NCI-H446 treated with DMSO at 0.1 percent for 48 hours (cell line): ENCODE measurements around the gene RHD.
"Not testable (repeated sequence)": the region's sequence is repeated elsewhere in the genome, so short reads cannot be mapped to it uniquely, and the experiment has no call there.

Source experiments
- DNase-seq: peaks from one replicate; lab custom pipeline; 2025; lab: John Stamatoyannopoulos, UW

Gene RHD

DNA sequence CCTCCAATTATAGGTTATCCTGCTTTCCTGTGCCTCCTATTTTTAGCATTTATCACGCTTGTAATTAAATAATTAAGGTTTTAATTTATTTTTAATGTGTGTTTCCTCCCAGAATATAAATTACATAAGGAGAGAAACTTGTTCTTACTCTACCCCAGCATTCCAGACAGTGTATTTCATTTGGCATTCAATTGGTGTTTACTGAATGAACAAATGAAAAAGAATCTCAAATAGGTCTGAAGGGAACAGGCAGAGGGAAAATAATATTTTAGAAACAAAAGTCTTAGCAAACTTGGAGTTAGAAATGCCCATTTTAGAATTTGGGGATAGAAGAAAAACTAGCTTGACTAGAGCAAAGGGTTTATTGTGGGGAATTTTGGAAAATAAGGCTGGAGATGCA, 15.1 kb upstream of the RHD start:
- DNase-seq, result no peak

DNA sequence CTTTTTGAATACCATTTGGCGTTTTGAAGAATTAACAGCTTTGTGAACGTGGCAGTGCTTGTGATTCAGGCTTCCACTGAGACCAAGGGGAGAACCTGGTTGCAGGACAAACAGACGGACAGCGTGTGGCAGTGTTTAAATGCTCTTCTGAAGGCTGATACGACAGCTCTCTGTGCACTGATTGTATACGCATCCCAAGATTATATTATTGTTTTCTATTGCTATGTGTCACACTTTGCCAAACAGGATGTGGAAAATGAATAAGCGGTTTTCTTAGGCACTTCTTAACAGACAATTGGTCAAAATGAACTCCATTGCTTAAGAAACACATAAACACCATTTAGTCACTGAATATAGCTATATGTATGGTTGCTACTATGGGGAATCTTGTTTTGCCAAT, 12.5 kb upstream of the RHD start:
- not testable (repeated sequence) for DNase-seq

DNA sequence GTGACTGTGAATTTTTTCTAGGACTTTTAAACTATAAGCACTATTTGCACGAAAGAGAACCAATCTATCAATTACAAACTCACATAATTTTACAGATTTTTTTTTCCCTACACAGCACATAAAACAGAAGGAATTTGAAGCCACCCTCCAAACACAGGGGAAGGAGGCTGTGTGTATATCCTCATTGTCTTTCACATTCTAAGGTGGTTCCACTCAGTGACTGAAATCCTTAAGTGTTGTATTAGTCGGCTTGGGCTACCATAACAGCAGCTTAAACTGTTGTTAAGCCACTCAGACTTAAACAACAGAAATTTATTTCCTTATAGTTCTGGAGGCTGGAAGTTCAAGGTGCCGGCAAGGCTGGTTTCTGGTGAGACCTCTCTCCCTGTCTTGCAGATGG, 12.0 kb upstream of the RHD start:
- not testable (repeated sequence) for DNase-seq

DNA sequence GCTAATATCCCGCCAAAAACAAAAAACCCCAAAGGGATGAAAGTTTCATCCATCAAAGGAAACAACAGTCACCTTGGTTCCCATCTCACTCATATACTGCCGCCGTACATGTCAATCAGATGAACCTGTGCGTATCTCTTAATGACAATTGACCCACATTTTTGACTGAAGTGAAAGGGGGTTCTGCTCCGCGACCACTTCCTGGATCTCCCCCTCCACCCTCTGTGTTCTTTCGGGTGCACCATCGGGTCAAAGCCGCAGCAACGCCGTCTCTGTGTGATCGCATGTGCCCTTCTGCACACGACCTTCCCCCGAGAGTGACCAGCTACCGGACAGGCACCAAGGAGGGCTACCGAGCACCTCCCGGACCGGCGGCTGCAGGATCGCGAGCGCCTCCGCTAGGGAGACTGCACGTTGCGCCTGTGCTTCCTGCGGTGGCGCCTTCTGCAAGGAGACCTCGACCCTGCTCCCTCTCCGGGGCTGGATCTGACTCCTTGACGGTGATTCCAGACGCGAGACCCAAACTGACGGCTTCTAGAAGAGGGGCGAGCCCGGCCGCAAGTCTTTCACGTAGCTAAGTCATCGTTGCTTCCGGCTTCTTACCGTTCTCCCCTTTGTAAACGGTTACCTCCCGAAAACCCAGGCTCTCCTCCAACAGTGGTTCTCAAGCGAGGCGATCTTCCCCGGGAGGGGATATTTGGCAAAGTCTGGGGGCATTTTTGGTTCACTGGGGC, 5.6 kb upstream of the RHD start:
- DNase-seq, result not testable (repeated sequence)

DNA sequence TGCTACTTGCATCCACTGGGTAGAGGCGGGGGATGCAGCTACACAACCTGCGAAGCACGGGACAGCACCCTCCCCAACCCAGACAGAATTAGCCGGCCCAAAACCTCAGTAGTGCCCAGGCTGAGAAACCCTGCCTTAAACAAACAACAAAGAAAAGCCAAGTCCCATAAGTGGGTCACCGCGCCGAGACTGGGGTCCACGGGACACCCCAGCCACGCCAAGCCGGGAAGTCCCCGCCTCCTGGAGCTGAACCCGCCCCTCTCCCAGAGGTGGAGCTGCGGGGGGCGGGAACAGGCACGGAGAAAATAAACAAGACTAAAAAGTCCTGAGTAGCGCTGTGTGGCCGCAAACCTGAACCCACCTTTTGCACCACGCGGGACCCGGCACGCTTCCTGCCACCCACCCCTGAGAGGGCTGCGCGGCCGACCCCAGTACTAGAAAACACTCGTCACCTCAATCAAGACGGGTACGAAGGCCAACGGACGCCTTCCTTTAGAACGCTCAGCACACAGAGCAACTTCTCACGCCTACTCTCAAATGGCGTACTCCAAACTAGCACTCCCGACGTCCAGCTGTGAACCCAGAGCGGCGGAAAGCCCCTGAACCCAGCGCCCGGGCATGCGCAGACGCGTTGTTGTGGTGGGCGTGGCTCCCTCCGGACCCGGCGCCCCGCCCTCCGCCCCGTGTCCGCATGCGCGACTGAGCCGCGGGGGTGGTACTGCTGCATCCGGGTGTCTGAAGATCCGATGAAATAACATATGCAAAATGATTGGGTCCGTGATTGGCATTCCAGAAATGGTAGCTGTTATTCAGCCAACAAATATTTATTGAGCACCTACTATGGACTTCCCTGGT, 4.8 kb upstream of the RHD start:
- DNase-seq, result not testable (repeated sequence)

DNA sequence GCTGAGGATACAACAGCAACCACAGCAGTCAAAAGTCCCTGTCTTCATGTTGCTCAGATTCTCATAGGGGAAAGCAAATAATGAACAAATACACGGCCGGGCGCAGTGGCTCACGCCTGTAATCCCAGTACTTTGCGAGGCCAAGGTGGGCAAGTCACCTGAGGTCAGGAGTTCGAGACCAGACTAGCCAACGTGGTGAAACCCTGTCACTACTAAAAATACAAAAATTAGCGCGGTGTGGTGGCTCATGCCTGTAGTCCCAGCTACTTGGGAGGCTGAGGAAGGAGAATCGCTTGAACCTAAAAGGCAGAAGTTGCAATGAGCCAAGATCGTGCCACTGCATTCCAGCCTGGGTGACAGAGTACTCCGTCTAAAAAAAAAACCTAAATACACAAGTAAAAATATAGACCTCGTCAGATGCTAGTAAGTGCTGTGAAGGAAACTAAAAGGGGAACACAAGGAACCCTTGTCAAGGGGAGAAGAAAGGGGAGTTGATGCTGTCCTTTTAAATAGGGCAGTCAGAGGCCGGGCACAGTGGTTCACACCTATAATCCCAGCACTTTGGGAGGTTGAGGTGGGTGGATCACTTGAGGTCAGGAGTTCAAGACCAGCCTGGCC, 4.1 kb upstream of the RHD start:
- DNase-seq, result not testable (repeated sequence)

DNA sequence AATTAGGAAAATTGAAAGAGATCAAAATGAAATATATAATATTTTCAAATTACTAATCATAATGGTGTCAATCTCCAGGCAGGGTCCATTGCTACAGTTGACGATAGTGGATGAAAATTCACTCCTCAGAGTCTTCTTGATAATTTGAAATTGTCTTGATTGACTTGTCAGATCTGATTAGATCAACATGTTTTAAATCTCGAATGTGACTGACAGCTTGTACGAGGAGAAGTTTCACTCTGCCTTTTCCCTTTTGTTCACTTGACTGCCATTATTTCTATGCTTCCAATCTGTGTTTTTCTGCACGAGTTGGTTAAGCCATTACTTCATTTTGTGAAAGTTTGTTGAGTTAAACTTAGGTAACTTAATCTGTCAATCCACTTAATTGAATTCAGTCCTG, 3.3 kb downstream of the RHD start:
- DNase-seq, result not testable (repeated sequence)

DNA sequence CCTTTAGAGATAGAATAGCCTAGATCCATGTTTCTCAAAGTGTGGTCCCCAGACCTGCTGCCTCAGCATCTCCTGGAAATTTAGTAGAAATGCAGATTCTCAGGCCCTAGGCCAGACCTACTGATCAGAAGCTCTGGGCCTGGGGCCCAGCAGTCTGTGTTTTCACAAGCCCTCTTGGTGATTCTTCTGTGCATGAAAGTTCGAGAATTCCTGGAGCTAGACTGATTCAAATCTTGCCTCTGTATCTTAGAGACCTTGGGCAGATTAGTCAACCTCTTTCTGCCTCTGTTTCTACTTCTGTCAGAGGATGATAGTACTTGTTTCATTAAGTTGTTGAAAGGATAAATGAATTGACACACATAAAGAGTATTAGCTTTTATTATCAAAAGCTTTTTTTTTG, 5.0 kb downstream of the RHD start:
- DNase-seq, result not testable (repeated sequence)

DNA sequence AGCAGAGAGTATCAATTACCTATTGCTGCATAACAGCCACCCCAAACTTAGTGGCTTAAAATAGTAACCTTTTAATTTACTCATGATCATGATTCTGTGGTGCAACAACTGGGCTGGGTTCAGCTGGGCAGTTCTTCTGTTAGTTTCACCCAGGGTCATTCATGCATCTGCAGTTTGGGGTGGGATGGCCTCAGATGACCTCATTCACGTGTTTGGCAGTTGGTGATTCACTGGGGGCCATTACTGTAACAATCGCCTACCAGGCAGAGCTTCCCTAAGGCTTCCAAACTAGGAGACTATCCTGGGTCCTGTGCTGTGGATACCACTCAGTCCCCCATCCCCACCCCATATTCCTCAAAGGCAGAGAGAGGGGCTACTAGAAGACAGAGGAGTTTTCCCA, 6.0 kb downstream of the RHD start:
- not testable (repeated sequence) for DNase-seq

DNA sequence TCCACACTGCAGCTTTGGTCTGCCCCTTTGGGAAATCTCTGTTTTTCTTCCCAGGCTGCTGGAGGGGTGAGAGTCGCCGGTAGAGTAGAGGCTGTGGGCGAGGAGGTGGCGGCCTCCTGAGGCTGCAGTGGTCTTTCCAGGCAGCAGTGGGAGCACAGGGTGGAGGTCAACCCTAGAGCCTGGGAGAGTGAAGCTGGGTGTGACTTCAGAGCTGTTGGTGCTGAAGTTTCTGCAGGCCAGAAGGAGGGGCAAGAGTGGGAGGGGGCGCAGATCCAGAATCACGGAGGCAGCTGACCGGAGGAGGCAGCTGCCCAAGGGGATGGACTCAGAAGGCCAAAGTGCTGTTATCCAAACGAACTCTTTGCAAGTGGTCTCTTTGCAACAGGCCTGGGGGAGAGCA, 6.5 kb downstream of the RHD start:
- not testable (repeated sequence) for DNase-seq

DNA sequence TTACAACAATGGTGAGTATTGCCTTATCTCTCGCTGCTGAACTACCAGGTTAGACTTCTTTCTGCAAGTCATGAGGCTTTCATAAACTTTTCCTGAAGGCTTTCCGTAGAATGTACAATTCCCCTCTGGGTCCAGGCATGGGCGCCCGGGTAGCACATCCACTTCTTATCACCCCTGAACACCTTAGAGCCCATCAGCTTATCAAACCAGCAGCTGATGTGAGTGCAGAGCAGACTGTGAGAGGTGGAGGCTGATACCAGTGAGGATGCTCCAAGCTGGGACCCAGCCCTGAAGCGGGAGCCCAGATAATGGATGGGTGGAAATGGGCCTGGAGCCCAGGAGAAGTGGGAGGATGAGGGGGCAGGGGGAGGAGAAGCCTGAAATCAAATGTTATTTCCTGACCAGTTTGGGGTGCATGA, 7.4 kb downstream of the RHD start:
- not testable (repeated sequence) for DNase-seq

DNA sequence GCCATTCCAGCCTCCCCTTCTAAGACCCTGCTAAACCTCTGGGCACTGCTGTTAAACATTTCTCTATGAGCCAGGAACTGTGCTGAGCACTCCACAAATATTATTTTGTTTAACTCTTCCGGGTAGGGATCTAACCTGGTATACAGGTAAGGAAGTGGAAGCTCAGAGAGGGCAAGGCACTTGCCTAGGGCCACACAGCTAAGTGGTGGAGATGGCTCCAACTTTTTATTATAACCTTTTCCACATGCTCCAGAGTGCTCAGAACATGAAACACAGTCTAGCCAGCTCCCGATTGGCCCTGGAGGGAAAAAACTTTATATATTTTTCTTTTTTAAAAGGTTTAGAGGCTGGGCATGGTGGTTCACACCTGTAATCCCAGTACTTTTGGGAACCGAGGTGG, 13.6 kb downstream of the RHD start:
- DNase-seq, result not testable (repeated sequence)

DNA sequence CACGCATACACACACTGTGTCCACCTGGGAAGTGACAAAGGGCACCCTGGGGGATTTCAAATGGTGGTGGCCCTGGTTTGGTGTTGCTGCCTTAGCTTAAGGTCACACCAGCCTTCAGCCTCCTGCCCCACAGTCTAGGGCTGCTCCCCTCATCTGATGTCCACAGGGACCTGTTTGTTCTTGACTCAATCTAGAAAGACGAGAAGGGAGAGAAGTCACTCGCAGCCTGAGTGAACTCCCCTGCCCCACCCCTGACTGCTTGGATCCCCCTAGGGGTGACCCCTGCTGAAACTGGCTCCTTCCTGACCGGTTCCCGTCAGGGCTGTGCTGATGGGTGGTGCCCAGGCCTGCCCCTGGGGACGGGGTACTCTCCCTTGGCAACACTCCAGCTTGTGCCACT, 14.9 kb downstream of the RHD start:
- DNase-seq, result not testable (repeated sequence)

DNA sequence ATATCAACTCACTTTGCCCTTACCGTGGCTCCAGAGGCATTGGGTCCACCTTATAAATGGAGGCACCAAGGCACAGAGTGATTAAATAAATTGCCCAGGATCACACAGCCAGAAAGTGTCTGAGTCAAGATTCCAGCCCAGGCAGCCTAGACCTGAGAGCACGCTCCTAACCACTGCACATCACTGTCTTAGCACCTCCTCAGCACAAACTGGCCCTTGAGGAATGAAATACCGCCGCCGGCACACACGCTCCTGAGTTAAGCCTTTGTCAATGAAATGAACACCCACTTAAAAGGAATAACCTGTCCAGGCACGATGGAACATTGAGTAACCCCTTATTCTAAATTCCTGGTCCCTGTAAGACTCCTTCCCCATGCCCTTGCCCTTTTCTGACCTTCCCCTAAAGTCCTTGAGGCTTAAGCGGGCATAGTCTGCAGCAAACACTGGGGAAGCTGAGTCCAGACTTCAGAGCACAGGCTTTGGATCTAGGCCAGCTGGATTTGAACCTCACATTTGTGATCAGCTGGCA, 16.3 kb downstream of the RHD start:
- DNase-seq, result not testable (repeated sequence)

DNA sequence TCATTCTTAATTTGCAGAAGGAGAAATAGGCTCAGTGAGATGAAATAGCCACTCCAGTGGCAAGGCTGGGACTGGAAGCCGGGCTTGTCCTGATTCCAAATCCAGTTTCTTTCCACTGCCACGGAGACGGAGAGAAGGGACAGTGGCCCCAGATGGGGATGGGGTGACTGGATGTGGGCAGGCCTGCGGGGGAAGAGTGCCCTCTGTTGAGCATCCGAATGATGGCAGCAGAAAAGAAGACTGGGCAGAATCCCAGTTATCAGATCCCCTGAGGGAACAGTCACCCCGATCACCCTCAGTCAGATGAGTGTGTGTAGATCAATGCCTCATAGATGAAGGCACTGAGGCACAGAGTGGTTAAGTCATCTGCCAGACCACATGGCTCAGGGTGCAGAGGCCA, 17.7 kb downstream of the RHD start:
- not testable (repeated sequence) for DNase-seq

DNA sequence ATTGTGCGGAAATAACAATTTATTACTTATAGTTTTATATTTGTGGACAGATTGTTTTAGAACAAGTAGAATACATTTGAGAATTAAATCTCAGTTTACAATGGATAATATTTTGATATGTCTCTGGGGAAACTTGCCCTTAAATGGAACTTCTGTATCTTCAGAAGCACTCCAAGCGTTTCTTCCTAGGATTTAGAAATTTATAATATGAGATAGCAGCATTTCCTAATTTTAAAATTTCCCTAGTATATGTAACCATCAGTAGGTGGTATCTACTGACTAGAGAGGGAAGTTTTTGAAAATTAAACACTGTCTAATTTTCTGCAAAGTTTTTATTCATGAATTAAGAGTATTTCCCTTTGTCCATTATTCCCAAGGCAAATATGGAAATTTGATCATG, 21.1 kb downstream of the RHD start:
- not testable (repeated sequence) for DNase-seq

DNA sequence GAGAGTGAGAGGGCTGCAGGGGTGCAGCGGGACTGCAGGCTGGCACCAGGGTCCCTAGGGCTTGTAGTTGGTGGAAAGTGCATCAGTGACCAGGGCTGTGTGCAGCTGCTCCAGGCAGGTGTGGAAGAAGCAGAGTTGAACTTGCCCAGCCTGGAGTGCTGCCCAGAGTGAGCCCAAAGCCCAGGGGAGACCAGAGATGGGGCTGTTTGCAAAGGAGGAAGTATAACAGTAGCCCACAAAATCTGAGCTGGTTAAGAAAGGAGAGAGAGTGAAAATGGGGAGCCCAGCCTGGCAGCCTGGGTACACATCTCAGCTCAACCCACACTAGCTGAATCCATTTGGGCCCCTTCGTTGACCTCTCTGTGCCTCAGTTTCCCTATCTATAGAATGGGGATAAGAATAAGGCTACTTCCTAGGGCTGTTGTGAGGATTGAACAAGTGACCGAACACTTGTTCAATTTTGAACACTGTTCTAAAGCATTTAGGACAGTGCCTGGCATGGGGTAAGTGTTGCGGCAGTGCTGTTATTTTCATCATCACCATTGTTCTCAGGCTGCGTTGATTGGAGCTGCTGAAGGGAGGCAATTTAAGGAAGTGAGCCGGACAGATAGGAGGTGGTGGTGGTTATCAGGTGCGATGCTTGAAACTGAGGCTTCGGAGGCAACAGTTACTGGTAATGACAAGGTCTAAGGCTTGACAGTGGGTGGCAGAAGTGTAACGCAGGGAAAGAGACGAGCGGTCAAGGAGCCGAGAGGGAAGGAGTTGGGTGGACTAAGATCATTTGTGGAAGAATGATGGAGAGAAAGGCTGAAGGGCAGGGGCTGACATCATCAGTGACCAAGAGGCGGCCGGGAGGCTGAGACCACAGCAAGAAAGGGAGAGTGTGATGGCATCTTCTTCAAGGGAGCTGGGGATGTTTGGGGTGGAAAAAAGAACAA, 22.8 kb downstream of the RHD start:
- DNase-seq, result not testable (repeated sequence)

DNA sequence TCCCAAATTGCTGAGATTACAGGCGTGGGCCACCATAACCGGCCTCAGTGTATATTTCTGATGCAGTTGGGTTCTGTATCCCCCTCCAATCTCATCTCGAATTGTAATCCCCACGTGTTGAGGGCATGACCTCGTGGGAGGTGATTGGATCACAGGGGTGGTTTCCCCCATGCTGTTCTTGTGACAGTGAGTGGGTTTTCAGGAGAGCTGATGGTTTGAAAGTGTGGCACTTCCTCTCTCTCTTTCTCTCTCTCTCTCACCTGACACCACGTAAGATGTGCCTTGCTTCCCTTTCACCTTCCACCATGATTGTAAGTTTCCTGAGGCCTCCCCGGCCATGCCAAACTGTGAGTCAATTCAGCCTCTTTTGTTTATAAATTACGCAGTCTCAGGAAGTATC, 24.2 kb downstream of the RHD start:
- DNase-seq, result not testable (repeated sequence)

DNA sequence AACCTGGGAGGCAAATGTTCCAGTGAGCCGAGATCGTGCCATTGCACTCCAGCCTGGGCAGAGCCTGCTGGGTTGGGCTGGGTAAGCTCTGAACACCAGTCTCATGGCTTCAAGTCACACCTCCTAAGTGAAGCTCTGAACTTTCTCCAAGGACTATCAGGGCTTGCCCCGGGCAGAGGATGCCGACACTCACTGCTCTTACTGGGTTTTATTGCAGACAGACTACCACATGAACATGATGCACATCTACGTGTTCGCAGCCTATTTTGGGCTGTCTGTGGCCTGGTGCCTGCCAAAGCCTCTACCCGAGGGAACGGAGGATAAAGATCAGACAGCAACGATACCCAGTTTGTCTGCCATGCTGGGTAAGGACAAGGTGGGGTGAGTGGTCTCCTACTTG, 28.4 kb downstream of the RHD start:
- DNase-seq, result not testable (repeated sequence)

DNA sequence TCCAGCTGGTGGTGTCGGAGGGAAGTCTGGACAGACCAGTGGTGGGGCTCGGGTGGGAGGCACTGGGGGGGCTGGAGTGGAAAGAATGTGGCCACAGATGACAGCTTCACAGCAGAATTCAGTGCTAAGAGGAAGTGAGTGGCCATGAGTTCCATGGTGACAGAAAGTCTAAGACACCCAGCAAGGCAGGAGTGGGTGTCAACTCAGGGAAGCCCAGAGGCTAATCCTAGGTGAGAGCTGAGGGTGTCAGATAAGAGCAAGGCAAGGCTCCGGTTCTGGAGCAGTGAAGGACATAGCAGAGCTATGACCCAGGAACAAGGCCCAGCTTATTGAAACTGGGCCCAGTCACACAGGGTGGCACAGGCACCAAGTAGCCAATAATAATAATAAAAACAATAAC, 30.0 kb downstream of the RHD start:
- DNase-seq, result not testable (repeated sequence)

DNA sequence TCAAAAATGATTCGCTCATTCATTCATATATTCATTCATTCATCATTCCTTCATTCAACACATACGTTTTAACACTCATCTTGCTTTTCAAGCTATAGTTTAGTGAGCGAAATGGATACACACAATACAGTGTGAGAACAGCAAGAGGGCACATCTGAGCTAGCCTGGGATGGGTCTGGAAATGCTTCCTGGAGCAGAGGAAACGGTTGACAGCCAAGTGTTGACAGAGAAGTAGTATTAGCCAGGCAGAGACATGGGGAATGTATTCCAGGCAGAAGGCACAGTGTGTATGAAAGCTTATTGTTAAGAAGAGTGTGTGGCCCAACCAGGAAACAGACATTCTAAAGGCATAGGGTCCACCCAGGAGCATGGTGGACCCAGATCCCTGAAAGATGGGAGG, 32.6 kb downstream of the RHD start:
- DNase-seq, result not testable (repeated sequence)
